HL-60 (cell line): ENCODE measurements around the gene MYCN.

Experiments used
- DNase-seq, 2 experiments: peaks; one replicate each; pipeline ENCODE4 v3.0.0-alpha.2; 2010 to 2020; ENCODE audit warnings: low read depth in 1 of 2, low spot score in 1 of 2
- H3K27ac ChIP-seq: fragments of 250-450 bp; sonication (Bioruptor Pico); replicated peaks from 2 replicates; pipeline ENCODE4 v1.5.1; 2020; ENCODE audit warnings: mild to moderate bottlenecking, moderate library complexity
- H3K27me3 ChIP-seq: fragments of 250-450 bp; sonication (Bioruptor Pico); 2 replicates; pipeline ENCODE4 v1.5.1; 2021; ENCODE audit warnings: mild to moderate bottlenecking, moderate library complexity; ENCODE audit not compliant: insufficient read depth, poor library complexity, severe bottlenecking
- H3K4me3 ChIP-seq: replicated peaks from 2 replicates; pipeline ENCODE4 v1.5.1; 2011; ENCODE audit warnings: mild to moderate bottlenecking, control low read depth, low read length; ENCODE audit not compliant: insufficient read depth
- CTCF ChIP-seq: IDR thresholded peaks from one replicate; pipeline ENCODE4 v1.5.1; 2011; ENCODE audit warnings: low read length, control low read depth, inconsistent platforms; ENCODE audit not compliant: insufficient read depth
- GABPA ChIP-seq: IDR thresholded peaks from 2 replicates; pipeline ENCODE4 v1.6.1; 2012; ENCODE audit warnings: low read depth
- POLR2AphosphoS5 ChIP-seq: IDR thresholded peaks from 2 replicates; pipeline ENCODE4 v1.6.1; 2012; ENCODE audit warnings: low read depth
- REST ChIP-seq: IDR thresholded peaks from 2 replicates; pipeline ENCODE4 v1.6.1; 2012; ENCODE audit warnings: low read depth; ENCODE audit not compliant: insufficient replicate concordance
- SPI1 ChIP-seq: IDR thresholded peaks from 2 replicates; pipeline ENCODE4 v1.6.1; 2012; ENCODE audit warnings: low read depth, mild to moderate bottlenecking, borderline replicate concordance

Gene MYCN

GRCh38 chr2:15938803-15939555 lies 1.4 kb upstream of the MYCN start:
- no peak for TF ChIP-seq SPI1
- no peak for TF ChIP-seq CTCF
- no peak for TF ChIP-seq REST
- TF ChIP-seq POLR2AphosphoS5: no peak
- TF ChIP-seq GABPA: no peak
- H3K4me3 ChIP-seq: no peak overlapping the region
- DNase-seq: no peak
- peaks cover 55% of the 10 kb centered on the region for H3K27me3 ChIP-seq
- no peak overlapping the region for H3K27ac ChIP-seq

GRCh38 chr2:15939556-15939853 lies 845 bp upstream of the MYCN start:
- Histone ChIP-seq H3K27me3 (peaks cover 60% of the 10 kb centered on the region), H3K4me3 (no peak overlapping the region), H3K27ac (no peak overlapping the region)
- TF ChIP-seq SPI1 (no peak), REST (no peak), CTCF (no peak), POLR2AphosphoS5 (no peak), GABPA (no peak)
- DNase-seq: no peak

- TF ChIP-seq GABPA: no peak
- no peak for TF ChIP-seq POLR2AphosphoS5
- TF ChIP-seq CTCF: no peak
- no peak for TF ChIP-seq SPI1
- TF ChIP-seq REST: no peak
- Histone ChIP-seq H3K27me3 (peaks cover 62% of the 10 kb centered on the region), H3K27ac (no peak overlapping the region), H3K4me3 (no peak overlapping the region)
- DNase-seq: no peak
Measured at GRCh38 chr2:15940661-15941480, 521 bp downstream of the MYCN start.
